ENCODE measurements around the gene FHAD1. TPM values are rescaled to one million over a fixed set of nuclear protein-coding genes. Genes with fewer than 3 reads are reported as not detected.

The FHAD1 gene
- total RNA-seq, 1 donor from 2014 or later: 0.99 TPM

DNA sequence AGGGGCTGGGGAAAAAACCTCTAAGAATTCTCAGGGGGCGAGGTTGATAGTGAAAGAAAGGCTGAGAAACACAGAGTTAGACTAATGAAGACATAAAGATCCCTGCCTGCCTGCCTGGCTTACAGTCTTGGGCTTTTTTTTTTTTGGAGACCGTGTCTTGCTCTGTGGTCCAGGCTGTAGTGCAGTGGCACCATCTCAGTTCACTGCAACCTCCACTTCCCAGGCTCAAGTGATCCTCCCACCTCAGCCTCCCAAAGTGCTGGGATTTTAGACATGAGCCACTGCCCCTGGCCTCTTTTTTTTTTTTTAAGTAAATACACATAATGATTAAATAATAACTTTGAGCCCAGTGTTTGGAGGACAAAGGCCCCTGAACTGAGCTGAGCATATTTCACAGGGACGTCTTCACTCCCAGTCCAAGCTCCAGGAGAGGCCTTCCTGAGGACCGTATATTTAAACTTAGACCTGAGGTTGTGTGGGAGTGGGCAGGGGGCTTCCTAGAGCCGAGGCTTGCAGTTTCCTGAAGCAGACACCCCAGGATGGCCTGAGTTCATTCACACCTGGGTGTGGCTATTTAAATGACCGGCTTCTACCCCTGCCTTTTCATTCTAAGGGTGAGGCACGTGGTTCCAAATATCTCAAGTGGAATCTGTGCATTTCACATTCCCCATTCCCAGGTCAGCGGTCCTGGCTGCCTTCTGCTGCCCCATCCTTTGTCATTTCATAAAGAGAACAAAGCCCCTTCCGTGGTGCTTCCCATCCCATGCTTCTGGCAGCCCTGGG lies 146.6 kb downstream of the FHAD1 start:
- DNase-seq (ENCODE audit: low read depth): no peak

DNA sequence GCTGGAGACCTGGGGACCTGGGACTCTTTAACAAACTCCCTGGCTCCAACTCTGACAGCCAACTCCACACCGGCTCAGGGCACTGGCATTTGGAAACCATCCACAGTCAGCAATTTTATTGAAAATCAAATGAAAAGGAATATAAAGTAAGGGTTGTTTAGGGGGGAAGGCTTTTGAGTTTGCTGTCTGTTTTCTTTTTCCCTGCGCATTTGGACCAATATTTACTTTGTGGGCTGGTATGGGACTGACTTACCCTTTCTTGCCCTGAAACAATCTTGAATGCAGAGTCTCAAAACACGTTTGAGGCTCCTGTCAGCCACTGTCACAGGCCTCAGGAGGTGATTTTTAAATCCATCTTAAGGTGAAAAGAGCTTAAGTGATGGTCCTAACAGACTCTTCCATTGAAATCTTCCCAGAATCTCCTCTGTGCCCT lies 147.3 kb downstream of the FHAD1 start:
- DNase-seq (ENCODE audit: low read depth): no peak

DNA sequence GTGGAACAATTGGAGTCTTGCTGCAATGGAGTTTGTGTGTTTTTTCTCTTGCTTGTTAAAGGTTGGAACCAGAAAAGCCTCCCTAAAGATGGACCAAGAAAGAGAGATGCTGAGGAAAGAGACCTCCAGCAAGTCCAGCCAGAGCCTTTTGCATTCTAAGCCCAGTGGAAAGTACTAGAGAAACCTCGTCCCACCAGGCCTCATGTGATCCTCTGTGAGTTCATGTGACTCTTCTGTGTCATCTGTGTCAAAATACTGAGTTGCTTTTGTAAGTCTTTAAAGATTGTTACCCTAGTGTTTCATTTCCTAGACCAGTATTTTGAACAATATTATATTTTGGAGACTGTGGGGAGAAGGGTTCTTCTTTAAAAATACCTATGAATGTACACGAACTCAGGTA lies 150.2 kb downstream of the FHAD1 start:
- DNase-seq (ENCODE audit: low read depth): no peak

DNA sequence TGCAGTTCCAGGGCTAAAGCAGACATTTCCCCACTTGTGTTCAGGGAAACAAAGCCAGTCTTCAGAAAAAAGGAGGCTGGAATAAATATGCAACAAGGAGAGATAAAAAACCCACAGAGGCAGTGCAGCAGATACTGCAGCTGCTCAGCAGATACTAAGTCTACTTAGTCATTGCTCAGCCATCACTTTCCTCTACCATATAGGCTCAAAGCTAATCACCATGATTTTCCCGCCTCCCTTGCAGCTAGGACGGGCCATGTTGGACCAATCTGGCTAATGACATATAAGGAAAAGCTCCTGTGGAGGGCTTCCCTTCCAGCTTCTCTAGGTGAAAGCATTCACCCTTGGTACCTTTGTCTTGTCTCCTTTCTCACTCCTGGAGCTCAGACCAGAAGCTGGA lies 152.7 kb downstream of the FHAD1 start:
- no peak for DNase-seq (ENCODE audit: low read depth)

DNA sequence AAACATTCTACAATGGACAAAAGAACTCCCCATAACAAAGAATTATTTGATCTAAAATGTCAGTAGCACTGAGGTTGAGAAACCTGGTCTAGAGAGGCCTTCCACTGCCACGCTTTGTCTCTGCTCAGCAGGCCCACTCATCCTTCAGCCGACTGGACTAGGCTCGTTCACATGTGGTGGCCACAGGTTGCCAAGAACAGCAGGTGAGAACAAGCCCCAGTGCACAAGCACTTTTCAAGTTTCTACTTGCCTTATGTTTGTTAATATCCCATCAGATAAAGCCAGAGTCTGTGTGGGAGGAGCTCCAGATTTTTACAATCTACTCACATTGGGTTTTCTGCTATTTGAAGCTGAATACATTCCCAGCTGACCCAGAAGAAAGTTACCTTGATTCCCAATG lies 153.6 kb downstream of the FHAD1 start:
- DNase-seq (ENCODE audit: low read depth): no peak

DNA sequence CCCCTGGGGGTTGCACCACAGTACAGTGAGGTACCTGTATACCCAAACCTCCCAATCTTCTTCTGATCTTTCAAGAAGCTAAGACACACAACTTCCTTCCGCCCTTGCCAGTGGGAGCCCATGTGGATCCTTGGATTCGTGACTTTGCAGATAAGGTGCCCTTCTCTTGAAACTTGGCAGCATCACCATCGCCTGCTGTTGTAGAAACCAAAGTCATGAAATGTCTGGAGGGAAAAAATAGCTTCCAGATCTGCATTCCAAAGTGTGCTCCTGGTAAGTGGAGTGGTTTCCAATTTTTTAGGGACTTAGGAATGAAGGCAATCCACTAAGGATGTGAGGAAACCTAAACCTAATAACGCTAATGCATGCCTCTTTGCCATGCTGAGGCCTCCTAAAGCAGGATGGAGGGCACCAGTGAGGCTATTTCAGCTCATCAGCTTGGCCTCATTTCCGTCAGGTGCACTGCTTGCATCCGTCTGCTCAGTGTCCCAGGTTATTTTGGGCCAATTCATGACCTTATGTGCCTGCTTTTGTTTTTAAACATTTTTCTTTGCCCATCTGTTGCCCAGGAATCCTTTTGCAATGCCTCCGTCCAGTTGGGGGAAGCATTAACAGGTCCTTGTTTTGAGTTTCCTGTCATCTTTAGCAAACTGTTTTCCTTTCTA lies 154.5 kb downstream of the FHAD1 start:
- DNase-seq (ENCODE audit: low read depth): no peak

DNA sequence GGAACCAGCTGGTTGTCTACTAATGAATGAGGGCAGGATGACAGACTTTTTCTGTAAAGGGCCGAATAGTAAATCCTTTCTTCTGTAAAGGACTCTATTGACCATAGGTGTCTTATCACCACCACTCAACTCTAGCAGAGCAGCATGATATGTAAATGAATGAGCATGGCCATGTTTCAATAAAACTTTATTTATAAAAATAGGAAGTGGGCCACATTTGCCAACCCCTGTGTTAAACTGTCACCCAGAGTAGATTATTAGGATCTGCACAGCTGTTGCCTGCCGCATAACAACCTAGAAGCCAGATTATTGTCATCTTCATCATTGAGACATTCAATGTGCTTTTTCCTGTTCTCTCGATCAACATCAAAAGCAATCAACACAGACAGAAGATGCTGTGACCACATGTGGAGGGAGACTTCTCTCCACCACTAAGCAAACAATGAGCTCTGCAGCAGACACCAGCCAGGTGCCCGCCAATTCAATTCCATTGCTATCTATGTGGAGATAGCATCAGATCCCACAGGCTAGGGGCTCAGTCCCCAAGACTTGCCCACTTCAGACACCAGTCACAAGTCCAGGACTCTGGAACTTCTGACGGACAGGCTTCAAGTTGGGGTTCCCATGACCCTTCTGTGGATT lies 155.9 kb downstream of the FHAD1 start:
- DNase-seq (ENCODE audit: low read depth): no peak

DNA sequence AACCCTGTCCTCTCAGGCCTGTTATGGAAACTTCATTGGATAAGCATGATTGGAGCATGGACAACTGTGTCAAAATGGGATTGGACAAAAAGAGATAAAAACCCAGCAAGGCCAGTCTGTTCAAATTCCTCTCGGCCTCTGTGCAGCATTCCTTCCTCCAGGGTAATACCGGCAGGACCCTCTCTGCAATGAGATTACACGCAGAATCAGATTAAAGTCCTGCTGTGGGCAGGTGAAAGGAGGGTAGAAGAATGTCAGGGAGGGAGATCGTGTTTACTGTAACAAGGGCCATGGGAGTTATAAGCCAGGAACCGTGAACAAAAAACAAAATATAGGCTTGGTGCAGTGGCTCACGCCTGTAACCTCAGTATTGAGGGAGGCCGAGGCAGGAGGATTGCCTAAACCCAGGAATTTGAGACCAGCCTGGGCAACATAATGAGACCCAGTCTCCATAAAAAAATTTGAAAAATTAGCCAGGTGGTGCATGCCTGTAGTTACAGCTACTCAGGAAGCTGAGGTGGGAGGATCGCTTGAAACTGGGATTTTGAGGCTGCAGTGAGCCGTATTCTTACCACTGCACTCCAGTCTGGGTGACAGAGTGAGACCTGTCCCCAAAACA lies 157.0 kb downstream of the FHAD1 start:
- no peak for DNase-seq (ENCODE audit: low read depth)

DNA sequence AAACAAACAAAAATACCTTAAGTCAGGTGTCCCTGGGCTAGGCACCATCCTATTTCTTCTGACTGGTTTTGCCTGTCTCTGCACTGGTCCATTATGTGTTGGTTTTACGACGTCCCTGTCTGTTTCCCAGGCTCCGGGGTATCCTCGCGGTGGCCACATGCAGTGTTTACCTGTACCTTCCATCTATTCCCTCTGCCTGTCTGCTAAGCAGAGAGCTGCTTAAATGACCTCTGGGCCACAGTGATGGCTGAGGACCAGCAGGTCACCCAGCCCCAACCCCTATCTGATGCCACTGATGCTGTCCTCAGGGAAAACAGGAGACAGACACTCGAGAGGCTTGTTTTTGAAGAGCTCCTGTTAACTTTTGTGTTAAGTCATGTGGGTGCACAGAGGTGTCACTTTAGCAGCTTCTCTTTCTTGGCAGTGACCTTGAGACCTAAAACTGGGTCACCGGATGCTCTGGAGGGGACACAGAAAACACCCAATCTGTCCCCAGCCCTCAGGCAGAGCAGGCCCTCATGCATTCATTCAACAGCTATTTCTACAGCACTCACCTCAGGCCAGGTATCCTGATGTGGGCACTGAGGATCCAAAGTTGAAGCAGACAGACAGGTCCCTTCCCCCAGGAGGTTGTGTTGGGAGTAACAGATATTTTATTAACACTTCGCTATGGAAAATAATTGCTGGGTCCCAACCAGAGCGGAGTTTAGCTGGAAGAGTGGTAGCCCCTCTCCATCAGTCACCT lies 158.3 kb downstream of the FHAD1 start:
- DNase-seq (ENCODE audit: low read depth): no peak

DNA sequence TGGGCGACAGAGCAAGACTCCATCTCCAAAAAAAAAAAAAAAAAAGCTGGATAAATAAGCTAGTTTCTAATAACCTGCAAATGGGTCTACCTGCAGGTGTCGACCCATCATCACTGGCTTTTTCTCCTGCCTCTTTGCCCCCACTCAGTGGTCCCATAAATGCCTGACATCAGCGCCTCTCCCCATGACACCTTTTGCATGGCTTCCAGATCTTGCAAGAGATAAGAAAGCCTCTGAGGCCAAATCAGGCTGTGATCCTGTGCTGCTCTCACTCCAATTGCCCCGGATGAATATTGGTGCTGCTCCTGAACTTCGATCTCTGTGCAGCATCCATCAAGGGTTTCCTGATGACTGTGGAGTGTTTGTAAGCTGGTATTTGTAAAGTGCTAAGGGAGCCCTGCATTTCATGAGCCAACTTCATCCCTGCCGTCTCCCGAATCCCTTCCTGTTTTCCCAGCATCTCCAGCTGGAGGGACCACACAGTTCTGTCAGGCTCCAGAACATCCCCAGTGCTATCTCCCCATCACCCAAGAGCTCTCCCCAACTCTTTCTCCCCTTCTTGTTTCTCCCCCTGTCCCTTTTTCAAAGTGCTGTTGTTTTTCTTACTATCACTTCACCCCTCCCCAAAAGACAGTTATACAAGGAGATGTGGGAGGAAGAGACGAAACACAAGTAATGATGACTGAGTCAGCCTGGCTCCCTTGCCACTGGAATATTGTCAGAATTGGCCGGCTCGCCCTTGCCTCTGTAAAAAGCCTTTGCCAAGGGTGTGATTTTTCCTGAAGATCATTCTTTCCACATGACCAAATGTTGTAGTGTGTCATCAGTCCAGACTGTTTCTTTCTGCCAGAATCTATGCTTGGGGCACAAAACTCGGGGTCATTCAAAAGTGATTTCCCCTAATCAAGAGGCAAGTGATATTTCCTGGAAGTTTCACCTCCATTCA lies 159.9 kb downstream of the FHAD1 start:
- DNase-seq (ENCODE audit: low read depth): peak; percentile 48

DNA sequence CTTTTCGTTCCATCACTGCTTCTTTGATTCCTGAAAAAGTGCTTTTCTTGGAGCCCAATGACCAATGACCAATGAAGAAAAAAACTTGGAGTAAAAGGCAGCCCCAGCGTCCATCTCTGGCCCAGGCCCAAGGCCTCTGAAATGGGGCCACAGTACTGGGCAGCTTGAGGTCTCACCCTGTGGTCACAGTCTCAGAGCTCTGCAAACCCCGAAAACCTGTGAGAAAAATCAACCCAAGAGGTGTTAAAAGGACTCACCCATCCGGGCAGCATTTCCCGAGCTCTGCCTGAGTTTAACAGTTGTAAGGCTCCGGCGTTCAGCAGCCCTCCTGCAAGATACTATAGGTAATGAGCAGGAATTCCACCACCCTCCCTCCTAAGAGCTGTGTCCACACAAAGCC lies 160.6 kb downstream of the FHAD1 start:
- DNase-seq (ENCODE audit: low read depth): no peak

DNA sequence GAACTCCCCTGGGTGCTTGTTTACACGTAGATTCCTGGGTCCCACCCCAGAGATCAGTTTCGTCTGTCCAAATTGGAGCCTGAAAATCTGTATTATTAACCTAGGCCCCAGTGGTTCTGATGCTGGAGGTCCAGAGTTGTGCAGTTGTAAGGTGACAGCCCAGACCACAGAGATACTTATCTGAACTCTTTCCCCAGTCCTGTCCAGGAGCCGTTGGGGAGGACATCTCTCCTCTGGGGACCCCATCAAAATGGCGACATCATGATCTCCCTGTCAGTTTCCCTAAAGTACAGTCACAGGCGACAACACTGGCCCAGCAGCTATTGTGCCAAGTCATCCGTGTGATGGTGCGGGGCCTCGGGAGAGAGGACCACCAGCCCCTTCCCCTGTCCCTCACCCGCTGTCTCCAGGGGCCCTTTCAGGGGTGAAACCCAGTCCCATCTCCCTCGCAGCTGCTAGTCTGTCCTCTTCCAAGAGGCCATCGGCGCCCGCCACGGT lies 161.9 kb downstream of the FHAD1 start:
- DNase-seq (ENCODE audit: low read depth): no peak

DNA sequence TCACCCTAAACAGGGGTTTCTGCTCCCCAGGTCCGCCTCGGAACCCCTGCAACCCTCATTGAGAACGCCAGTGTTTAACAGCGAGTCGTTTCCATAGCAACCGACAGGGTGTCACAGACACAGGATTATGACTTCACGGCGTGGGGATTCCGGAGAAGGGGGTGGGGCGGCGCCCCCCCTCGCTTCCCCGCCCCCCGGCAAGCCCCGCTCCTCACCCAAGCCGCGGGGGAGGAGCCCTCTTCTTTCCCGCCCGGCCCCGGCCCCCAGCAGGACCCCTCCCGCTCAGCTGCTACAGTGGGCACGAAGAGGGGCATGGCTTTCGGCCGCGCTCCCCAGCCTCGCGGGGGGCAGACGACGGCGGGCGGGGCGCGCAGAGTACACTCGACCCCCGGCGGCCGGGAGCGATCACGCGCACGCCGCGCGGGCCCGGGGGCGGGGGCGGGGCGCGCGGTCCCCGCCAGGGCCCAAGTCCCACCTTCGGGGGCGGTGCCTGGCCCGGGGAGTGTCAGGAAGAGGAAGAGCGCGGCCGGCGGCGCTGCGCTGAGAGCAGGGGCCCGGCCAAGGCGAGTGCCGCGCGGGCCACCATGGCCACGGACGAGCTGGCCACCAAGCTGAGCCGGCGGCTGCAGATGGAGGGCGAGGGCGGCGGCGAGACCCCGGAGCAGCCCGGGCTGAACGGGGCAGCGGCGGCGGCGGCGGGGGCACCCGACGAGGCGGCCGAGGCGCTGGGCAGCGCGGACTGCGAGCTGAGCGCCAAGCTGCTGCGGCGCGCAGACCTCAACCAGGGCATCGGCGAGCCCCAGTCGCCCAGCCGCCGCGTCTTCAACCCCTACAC lies 162.6 kb downstream of the FHAD1 start, which contains the start of gene EFHD2:
Gene EFHD2 (plus strand): TSS at position 501 of the 835 bp plus-strand sequence. CDS start 84 bp downstream, at position 585.
- peak; percentile 82 for DNase-seq (ENCODE audit: low read depth)

DNA sequence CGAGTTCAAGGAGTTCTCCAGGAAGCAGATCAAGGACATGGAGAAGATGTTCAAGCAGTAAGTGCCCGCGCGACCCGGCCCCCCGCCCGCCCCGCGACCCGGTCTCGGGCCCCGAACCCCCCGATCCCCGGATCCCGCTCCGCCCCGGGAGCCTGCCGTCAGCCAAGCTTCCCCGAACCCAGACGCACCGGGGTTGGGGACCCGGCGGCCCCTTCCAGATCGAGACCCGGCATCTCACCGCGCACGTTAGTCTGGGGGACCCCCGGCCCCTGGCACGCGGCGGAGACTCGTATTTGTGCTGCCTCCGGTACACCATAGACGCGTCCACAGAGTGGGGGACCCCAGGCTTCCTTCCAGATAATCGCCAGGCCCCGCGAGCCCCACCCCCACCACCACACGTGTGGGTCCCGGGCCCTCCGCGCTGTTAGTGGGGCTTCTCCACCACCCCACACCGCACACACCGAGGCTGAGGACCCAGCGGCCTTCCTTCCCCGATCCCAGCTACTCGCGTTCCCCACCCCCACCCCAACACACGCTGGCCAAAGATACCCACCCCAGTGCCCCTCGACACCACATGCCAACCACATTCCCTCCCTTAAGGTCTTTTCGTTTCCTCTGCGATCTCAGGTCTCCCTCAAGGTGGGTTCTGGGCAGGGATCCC lies 163.3 kb downstream of the FHAD1 start:
- DNase-seq (ENCODE audit: low read depth): no peak

DNA sequence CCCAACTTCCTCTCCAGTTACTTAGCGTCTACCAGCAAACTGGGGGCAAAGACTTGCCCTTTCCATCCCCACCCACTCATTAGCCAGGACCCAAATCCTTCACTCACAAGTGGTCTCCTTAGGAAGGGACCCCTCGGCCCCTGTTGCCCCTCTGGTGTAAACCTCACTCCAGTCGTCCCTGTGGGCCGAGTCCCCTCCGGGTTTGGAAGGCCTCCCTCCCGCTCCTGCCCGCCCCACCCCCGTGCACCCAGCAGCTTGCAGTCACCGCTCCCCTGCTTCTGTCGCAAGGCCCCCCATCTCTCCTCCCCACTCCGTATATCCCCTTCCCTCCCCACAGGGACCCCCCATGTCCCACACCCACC lies 163.8 kb downstream of the FHAD1 start:
- no peak for DNase-seq (ENCODE audit: low read depth)

DNA sequence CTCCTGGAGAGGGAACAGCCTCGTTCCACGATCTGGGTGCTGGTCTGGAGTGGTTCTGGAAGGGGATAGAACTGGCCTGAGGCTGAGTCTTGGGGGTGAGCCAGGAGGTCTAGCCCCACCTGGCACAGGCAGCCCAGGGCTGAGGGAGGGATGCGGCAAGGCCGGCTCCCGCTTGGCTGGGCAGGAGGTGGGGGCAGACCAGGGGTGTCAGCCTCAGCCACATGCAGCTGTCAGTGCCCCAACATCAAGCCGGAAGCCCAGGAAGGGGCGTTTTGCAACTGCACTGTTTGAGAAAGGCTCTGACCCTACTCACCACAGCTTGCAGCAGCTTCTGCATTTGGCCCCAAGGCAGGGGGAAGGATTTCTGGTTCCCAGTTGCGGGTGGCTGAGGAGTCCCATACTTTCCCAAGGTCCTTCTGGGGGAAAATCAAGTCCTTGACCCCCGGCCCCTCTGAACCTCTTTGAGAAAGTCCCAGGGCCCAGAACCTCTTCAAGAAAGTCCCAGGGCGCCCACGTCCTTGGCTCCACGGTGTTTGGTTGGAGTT lies 164.6 kb downstream of the FHAD1 start:
- DNase-seq (ENCODE audit: low read depth): peak; percentile 51

DNA sequence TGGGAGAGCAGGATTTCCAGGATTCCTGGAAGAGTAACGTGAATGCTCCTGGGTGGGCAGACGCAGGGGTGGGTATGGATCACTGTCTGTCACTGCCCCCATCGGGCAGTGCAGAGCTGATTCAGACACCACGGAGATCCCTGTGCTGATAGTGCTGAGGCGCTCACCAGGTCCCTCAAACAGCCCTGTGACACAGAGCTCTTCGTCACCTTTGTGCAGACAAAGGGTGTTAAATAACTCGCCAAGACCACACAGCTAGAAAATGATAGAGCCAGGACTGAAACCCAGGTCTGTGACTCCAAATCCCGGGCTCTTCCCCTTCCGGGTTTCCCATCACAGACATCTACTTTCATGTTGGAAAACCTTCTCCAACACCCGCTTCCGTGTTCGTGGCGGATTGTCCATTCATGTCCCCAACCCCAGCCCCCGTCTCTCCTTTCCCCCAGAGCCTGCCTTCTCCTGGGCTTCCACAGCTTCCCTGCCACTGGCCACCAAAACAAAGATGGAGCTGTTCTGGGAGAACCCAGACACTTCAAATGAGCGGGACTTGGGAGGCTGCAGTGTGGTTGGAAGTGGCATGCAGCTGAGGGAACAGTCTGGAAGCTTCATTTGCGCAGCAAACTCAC lies 165.3 kb downstream of the FHAD1 start:
- DNase-seq (ENCODE audit: low read depth): no peak

DNA sequence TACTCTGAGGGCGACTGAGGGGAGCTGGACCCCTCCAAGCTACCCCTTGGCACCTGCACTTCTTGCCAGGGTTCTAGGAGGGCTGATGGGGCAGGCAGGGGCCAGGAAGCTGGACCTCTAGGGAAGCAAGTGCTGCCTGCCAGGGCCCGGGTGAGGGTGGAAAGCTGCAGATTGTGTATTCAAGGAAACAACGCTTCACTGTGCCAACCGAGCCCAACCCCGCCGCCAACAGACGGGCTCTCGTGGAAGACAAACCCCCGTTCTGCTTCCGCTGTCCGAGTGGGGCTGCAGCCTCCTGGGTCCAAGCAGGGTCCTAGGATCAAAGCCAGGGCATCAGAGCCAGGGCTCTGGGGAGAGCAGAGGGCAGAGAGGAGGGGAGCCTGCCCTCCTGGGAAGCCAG lies 165.8 kb downstream of the FHAD1 start:
- no peak for DNase-seq (ENCODE audit: low read depth)
